GM21717 (cell line): Measurements from ENCODE around the gene CYP3A5.

Experiments
- ATAC-seq: cut with Tn5 transposase; IDR thresholded peaks from one replicate; pipeline ENCODE4 v1.9.1; 2021; ENCODE audit warnings: mild to moderate bottlenecking, moderate library complexity; ENCODE audit not compliant: unreplicated experiment

CYP3A5 gene

GRCh38 chr7:99616359-99617191, 63.2 kb downstream of the CYP3A5 start, which contains the start of gene ZSCAN25:
TSS of gene ZSCAN25 (plus strand) at chr7:99616946. CDS start at chr7:99619607, 2,661 bp downstream.
- ATAC-seq, result peak; percentile 87

- ATAC-seq, result no peak
These were observed 63.8 kb downstream of the CYP3A5 start for GRCh38 chr7:99615989-99616358.

GRCh38 chr7:99614495-99614894, 65.3 kb downstream of the CYP3A5 start:
- ATAC-seq, result no peak

GRCh38 chr7:99607548-99607947, 72.2 kb downstream of the CYP3A5 start:
- ATAC-seq, result no peak

- ATAC-seq, result no peak
These were observed 73.3 kb downstream of the CYP3A5 start for GRCh38 chr7:99606531-99606930.

- ATAC-seq, result no peak
These were observed 74.3 kb downstream of the CYP3A5 start for GRCh38 chr7:99605527-99605926.

GRCh38 chr7:99601656-99602310, 78.0 kb downstream of the CYP3A5 start:
- no peak for ATAC-seq

GRCh38 chr7:99599836-99600235, 80.0 kb downstream of the CYP3A5 start:
- no peak for ATAC-seq
